Measurements from ENCODE around the gene POTEF.
"Not testable (repeated sequence)": the region's sequence is repeated elsewhere in the genome, so short reads cannot be mapped to it uniquely, and the experiment has no call there.

POTEF gene

DNA sequence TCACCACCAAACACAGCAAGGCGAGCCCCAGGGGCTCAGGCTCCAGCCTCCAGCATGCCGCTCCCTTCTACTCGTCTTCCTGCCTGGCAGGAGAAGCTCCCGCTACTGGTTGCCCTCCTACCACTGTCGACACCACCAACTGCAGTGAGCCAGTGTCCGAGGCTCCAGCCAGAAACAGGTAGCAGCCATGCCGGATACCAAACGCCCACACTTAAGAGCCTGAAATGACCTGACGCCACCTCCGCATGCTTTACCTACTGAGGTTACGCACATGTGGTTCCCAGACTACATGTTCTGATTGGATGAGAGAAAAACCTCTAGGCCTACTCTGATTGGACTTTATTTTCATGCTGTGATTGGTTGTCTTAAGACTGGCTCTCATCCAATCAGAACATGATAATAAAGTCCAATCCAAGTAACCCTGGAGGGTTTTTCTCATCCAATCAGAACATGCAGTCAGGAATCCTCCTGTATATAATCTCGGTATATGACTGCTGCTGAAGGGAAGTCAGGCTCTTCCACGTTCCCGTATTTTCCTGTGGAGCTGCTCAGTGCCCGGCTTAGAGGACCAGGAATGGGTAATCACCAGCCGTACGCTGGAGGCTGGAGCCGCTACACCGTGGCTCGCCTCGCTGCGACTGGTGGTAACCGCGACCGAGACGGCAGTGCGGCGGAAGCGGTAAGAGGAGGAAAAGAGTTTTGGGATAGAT, at the start of gene POTEF:
TSS of gene POTEF (minus strand) at position 103 of the 710 bp plus-strand sequence. CDS start 8,707 bp downstream, outside the sequence.
- DNase-seq (ENCODE audit: low read depth) = not testable (repeated sequence)

DNA sequence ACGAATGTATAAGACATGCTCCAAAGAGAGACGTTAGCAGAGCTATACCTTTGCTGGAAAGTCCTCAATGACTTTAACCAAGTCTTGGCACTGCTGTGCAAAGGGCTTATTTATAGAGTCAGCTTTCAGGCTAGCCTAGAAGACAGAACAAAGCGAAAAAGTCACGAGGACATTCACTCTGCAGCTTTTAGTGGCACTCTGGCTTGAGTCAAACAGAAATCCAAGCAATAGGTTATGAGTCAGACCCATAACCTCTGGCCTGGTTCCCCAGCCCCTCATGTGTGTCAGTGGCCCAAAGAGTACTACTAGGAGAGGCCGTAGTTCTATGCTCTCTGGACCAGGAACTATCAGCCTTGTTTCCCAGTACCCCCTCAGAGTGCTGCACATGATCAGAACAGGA, 45.8 kb upstream of the POTEF start:
- not testable (repeated sequence) for DNase-seq (ENCODE audit: low read depth)

DNA sequence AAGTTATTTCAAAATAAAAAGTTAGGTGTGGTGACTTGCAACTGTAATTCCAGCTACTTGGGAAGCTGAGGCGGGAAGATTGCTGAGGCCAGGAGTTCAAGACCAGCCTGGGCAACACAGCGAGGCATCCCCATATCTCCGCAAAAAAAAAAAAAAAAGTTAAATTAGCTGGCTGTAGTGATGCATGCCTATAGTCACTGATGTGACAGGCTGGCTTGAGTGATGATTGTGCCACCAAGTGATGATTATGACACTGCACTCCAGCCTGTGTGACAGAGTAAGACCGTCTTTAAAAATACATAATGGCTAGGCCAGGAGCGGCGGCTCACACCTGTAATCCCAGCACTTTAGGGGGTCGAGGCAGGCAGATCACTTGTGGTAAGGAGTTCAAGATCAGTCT, 40.9 kb upstream of the POTEF start:
- no peak for DNase-seq (ENCODE audit: low read depth)

DNA sequence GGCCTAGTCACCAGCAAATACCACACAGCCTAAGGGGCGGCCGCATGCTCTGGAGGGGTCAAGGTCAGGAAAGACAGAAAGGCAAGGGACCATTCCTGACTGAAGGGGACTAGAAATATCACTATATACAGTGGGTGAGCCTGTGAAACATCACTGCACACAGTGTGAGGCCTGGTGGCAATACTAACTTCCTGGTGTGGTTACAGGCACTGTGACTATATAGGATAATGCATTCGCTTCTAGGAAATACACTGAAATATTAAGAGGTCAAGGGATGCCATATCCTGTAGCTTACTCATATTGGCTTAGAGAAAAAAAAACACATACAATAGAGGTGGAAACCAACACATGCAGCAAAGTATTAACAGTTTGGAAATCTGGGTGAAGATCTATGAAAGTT, 40.1 kb upstream of the POTEF start:
- DNase-seq (ENCODE audit: low read depth) = peak; percentile 28

DNA sequence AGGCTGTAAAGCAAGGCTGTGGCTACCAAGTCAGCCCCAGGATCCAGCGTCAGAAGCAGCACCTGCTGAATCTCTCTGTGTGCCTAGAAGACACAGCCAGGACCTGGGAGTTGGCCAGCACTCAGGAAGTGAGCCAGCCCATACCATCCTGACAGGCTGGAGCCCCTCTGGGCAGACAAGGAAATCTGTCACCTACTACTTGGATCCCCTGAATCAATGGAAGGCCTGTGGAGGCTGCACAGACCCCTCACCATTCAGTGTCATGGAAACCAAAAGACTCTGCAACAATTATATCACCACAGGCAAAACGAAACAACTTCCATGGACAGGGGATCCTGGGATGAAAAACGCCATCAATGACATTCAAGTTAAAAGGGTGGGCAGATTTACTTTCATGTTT, 37.6 kb upstream of the POTEF start:
- DNase-seq (ENCODE audit: low read depth) = not testable (repeated sequence)

DNA sequence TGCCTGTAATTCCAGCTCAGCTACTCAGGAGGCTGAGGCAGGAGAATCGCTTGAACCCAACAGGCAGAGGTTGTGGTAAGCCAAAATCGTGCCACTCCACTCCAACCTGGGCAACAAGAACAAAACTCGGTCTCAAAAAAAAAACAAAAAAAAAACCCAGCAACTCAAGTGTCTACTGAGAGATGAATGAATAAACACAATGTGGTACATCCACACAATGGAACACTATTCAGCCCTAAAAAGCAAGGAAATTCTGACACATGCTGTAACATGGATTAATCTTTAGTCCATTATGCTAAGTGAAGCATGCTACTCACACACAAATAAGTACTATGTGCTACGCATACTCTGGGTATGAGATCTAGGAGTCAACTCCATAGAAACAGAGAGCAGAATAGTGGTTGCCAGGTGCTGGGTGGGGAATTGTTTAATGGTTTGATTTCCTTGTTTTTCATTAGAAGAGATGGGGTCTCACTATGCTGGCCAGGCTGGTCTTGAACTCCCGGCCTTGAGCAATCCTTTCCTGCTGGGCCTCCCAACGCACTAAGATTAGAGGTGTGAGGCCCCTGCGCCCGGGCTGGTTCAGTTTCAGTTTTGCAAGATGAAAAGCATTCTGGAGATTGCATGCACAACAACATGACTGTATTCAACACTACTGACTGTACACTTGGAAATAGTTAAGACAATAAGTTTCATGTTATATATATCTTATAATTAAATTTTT, 36.4 kb upstream of the POTEF start:
- DNase-seq (ENCODE audit: low read depth) = no peak

DNA sequence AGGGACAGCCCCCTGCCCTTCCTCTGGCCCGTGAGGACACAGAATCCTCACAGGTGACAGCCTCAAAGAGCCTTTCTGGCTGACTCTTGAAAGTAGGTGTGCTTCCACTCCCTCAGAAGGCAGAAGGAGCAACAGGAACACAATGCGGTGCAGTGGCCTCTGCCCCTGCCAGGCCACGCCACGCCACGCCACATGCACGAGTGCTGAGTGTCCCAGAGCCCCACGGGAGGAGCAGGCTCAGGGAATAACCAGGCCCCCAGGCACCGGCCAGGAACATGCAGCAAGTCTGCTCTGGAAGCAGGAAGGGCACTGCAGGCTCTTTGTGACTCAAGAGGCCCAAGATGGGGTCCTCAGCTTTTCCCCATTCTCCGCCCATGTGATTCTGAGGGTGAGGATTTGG, 33.9 kb upstream of the POTEF start:
- no peak for DNase-seq (ENCODE audit: low read depth)

DNA sequence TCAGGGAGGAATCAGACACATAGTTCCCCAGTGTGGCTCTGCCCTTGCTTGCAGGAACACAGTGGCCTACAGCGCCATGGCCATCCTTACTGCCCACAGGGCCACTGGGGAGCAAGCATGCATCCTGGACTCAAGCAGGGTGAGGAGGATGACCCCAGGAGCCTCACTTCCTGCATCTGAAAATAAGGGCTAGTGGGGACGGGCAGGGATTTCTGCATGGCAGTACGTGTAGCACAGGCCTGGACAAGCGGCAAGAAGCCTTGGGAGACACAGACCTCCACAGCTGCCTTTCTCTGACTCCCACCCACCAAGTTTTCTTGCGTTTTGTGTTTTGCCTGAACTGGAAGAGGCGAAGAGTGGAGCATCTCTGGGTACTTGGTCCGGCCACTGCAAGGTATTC, 33.5 kb upstream of the POTEF start:
- not testable (repeated sequence) for DNase-seq (ENCODE audit: low read depth)

DNA sequence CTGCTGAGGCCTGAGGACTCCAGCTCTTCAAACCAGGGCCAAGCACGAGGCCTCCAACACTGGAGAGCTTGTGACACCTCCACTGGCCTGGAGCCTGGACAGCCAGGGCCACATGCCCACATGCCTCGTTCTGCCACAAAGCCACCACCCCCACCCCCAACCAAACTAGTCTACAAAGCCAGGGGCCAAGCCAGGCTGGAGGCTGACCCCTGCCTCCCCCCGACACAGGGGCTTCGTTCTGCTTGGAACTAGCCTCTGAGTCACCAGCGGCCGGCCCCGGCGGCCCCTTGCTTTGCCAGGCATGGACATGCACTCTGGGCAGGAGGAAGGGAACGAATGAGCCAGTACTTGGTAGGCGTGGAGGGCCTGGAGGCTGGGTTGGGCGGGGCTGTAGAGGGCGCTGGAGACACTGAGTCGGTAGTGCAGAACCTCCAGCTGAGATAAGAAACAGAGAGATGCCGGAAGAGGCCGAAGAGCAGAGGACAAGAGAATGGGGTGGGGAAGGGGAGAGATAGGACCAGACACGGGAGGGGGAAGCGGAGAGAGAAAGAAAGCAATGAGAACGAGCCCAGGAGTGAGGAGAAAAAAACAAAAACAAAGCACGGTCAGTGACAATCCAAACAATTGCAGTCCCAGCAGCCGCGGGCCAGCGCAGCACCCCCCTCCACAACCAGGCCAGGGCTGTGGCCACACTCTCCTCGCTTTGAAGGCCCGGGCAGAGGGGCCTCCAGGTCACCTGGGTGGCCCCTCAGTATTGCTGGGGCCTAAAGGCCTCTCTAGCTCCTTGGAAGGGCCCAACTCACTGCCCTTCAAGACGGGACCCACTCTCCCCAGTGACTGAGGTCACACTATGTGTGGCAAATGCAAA, 32.0 kb upstream of the POTEF start:
- not testable (repeated sequence) for DNase-seq (ENCODE audit: low read depth)

DNA sequence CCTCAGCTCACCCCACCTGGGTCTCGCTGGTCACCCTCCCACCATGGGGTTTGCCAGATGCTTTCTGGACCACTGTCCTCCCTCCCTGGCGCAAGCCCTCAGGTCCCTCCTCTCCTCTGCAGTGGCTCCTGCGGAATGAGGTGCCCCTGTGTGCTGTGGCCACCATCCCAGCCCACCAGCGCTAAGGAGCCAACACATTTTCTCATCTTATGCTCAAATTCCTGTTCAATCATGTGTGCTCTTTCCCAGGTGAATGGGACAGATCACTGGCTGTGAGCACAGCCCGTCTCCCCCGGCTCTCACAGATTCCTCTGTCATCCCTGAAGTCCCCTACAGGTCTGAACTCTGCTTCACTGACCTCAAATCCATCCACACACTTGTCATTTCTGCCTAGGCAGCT, 31.1 kb upstream of the POTEF start:
- no peak for DNase-seq (ENCODE audit: low read depth)

DNA sequence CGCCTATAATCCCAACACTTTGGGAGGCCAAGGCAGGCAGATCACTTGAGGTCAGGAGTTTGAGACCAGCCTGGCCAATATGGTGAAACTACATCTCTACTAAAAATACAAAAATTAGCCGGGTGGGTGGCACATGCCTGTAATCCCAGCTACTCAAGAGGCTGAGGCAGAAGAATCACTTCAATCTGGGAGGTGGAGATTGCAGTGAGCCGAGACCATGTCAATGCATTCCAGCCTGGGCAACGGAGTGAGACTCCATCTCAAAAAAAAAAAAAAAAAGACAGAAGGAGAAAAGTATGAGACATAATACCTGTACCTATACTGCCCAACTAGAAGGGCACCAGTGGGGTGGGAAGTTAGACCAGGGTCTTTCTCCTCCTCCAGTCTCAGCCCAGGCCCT, 30.4 kb upstream of the POTEF start:
- not testable (repeated sequence) for DNase-seq (ENCODE audit: low read depth)

DNA sequence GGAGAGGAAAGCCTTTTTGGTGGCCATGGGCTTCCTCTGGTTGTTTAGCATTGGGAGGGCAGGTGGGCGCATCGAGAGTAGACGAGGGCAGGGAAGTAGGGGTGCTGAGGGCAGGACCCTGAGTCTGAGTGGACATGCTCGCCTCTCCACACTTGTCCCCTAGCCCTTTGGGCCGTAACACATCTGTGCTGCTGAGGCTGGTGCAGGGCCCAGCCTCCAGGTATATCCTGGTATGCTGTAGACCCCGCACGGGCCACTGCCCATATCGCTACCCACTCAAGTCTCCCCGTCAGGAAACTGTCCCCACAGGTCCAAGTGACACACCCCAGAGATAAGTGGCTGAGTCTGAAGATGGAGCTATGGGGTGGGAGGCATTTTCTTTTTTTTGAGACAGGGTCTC, 29.6 kb upstream of the POTEF start:
- DNase-seq (ENCODE audit: low read depth) = no peak

DNA sequence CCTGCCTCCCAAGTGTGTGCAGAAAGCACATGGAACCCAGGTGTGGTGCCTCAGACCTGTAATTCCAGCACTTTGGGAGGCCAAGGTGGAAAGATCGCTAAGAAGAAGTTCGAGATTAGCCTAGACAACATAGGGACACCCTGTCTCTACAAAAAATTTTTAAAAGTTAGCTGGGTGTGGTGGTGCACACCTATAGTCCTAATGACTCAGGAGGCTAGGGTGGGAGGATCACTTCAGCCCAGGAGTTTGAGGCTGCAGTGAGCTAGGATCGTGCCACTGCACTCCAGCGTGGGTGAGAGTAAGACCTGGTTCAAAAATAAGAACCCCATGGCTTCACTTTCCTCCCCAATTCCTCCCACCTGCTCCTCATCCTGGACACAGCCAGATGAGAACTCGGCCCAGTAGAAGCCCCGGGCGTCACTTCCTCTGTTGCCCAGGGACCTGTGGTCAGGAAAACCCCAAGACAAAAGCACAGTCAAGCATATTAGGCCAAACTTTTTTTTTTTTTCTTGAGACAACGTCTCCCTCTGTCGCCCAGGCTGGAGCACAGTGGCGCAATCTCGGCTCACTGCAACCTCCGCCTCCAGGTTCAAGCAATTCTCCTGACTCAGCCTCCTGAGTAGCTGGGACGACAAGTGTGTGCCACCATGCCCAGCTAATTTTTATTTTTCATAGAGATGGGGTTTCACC, 28.9 kb upstream of the POTEF start:
- peak; percentile 7 for DNase-seq (ENCODE audit: low read depth)

DNA sequence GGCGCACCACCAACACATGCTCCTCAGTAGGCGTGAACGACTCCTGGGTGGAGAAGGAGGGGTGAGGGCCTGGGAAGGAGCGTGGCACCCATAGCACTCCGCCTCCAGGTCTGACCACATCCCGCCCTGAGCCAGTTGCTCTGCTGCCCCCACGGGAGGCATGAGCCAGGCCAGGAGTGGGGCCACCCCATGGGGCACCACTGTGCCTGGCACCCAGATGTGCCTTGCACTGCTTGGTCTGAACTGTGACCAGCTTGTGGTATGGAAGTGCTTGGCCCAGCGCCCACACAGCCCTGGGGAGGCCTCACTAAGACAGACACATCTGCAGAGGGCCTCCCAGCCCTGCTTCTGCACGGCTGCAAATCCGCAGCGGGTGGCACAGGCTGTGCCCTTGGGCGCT, 28.3 kb upstream of the POTEF start:
- DNase-seq (ENCODE audit: low read depth) = not testable (repeated sequence)

DNA sequence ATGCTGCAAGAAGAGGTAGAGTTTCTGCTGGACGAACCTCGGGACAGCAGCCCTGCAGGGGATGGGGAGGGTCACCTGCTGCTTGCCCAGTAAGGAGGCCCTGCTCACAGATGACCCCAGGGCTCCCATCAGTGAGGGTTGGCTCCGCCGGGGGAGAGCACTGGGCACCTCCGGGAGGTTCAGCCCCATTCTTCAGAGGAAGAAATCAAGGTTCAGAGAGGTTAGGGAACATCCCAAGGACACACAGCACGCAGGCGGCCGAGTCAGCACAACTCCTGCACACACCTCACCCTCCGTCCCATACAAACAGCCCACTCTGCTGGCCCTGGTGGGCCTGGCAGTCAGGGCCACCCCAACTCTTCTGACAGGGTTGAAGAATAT, 27.6 kb upstream of the POTEF start:
- no peak for DNase-seq (ENCODE audit: low read depth)

DNA sequence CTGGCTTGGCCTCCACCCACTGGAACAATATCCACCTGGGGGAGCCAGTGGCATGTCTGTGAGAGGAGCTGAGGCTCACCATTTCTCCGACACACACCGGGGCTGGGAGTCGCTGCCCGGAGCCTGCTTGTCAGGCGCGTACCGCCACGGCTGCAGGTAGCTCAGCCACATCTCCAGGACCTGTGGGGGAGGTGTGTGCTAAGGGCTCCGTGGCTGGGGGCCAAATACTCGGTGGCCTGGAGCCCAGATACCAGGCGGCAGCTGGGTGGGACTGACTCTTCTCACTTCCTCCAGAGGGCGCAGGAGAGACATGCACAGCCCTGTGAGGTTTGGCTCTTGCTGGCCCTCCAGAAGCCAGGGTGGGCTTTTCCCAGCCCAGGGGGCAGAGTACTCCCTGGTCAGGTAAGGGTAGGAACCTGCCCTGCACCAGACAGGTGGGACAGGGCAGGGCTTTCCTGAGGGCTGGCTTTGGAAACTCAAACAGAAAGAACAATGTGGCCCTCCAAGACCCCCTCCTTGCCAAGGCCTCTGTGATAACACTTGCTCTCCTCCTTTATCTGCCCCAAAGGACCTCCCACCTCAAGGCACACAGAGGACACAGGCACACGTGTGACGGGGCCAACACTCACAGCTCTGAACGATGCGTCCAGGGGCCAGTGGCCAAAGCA, 27.1 kb upstream of the POTEF start:
- DNase-seq (ENCODE audit: low read depth) = peak; percentile 60

DNA sequence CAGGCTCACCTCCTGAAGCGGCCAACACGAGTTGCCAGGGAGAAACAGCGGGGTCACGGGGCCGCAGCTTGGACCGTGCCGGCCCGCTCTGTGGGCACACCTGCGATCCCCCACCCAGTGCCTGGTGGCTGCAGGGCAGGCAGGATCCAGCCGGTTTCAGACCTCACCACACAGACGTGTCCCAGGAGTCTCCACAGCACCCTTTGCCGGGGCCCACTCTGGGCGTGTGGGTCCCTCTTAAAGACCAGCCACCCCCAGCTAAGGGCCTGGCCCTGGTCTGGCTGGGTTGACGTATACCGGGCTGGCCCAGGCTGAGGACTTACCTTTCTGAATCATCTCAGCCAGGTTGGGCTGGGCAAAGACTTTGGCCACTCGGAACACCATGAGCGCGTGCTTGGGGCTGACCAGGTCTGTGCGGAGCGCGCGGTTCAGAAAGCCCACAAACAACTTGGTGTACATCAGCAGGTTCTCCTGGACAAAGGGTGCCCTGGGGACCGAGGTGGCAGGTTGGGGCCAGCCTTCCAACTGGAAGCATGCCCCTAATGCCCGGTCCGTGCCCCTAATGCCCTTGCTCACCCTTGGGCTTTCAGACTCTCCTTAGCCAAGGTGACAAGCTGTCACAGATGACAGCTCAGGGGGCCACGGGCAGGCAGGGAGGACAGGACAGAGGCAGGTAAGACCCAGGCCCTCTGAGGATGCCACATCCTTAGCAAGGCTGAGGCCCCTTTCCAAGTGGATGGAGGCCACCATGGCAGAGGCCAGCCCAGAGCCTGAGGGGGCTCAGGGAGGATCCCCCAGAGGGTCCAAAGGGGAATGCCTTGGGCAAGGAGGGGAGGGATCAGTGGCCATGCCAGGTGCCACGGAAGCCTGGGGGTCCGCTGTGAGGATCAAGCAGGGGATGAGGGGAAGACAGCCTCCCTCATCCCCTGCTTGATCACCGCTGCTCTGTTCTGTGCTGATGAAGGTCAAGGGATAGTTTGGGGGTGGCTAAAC, 26.0 kb upstream of the POTEF start:
- DNase-seq (ENCODE audit: low read depth) = no peak

DNA sequence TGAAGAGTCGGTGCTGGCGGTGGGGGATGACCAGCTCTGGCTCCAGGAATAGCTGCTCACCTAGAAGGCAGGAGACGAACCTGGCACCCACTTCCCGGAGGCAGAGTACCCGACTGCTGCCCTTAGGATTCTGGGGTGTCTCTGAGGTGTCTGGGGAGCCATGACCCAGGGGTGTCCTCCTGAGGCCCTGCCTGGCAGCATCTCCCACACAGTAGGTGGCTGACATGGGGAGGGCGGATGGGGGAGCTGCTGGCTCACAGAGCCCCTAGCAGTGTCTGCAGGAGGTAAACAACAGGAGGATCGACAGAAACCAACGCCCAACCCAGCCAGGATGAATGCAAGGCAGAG, 25.4 kb upstream of the POTEF start:
- not testable (repeated sequence) for DNase-seq (ENCODE audit: low read depth)

DNA sequence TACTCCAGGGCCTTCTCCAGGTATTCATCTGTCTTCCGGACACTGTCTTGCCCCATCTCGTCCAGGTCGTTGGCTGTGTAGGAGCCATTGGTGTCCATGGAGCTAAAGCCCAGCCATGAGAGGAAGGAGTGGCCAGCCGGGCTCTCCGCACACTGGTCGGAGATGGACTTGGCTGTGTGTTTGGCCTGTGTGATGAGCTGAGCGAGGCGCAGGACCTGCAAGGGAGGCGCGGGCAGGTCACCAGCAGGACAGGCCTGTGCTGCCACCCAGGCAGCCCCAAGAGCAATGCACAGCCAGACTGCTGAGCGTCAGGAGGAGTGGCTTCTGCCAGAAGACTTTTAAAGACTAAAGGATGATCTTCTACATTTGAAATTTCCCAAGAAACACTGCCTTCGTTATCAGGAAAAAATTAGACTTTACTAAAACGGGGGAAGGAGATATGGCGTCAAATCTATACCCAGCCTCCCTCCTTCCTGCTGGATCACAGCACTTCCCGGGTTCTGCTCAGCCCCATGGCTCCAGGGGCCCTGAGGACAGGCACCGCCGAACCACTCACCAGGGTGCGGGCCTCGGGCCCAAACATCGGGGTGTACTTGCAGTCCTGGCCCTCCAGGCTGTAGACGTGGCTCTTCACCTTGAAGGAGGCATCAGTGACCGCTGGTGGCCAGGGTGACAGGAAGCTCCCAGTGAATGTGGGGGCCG, 24.9 kb upstream of the POTEF start:
- DNase-seq (ENCODE audit: low read depth) = not testable (repeated sequence)

Data from ELR (cell line).